ENCODE measurements around the gene LRRC4C. TPM values are rescaled to one million over a fixed set of nuclear protein-coding genes. Genes with fewer than 3 reads are reported as not detected.

LRRC4C gene
- total RNA-seq, 1 donor from 2014 or later, result not detected

GRCh38 chr11:40826601-40827000 is 632.9 kb downstream of the LRRC4C start:
- no peaks in the 10 kb centered on the region for H3K27me3 ChIP-seq
- no peak for DNase-seq (ENCODE audit: low spot score in 2 of 2)
- TF ChIP-seq CTCF (IDR thresholded peaks at IDR 0.05), result no peak
- intact Hi-C loops (cut with DNase I), result no loop called here
- H3K9me3 ChIP-seq, result no peaks in the 10 kb centered on the region
- H3K27ac ChIP-seq, result no peak overlapping the region
- H3K36me3 ChIP-seq, result no peaks in the 10 kb centered on the region
- no peaks in the 10 kb centered on the region for H3K4me1 ChIP-seq
- H3K4me3 ChIP-seq, result no peak overlapping the region

GRCh38 chr11:40825201-40825834 is 634.1 kb downstream of the LRRC4C start:
- H3K27me3 ChIP-seq, result no peaks in the 10 kb centered on the region
- H3K36me3 ChIP-seq, result no peaks in the 10 kb centered on the region
- no peak overlapping the region for H3K27ac ChIP-seq
- no peaks in the 10 kb centered on the region for H3K9me3 ChIP-seq
- no peak for TF ChIP-seq CTCF (IDR thresholded peaks at IDR 0.05)
- H3K4me3 ChIP-seq, result no peak overlapping the region
- no peaks in the 10 kb centered on the region for H3K4me1 ChIP-seq
- intact Hi-C loops (cut with DNase I), result no loop called here
- no peak for DNase-seq (ENCODE audit: low spot score in 2 of 2)

- Histone ChIP-seq H3K27me3 (no peaks in the 10 kb centered on the region), H3K4me3 (no peak overlapping the region), H3K9me3 (no peaks in the 10 kb centered on the region), H3K36me3 (no peaks in the 10 kb centered on the region), H3K27ac (no peak overlapping the region), H3K4me1 (no peaks in the 10 kb centered on the region)
- intact Hi-C loops (cut with DNase I), result no loop called here
- DNase-seq (ENCODE audit: low spot score in 2 of 2), result no peak
- no peak for TF ChIP-seq CTCF (IDR thresholded peaks at IDR 0.05)
Measured at GRCh38 chr11:40819230-40819629, 640.2 kb downstream of the LRRC4C start.

GRCh38 chr11:40816976-40817375 is 642.5 kb downstream of the LRRC4C start:
- Histone ChIP-seq H3K9me3 (no peaks in the 10 kb centered on the region), H3K27ac (no peak overlapping the region), H3K4me3 (no peak overlapping the region), H3K27me3 (no peaks in the 10 kb centered on the region), H3K4me1 (no peaks in the 10 kb centered on the region), H3K36me3 (no peaks in the 10 kb centered on the region)
- no peak for DNase-seq (ENCODE audit: low spot score in 2 of 2)
- intact Hi-C loops (cut with DNase I), result no loop called here
- TF ChIP-seq CTCF (IDR thresholded peaks at IDR 0.05), result no peak

GRCh38 chr11:40797981-40798380 is 661.5 kb downstream of the LRRC4C start:
- Histone ChIP-seq H3K27me3 (no peaks in the 10 kb centered on the region), H3K4me1 (no peaks in the 10 kb centered on the region), H3K9me3 (no peaks in the 10 kb centered on the region), H3K4me3 (no peak overlapping the region), H3K27ac (no peak overlapping the region), H3K36me3 (no peaks in the 10 kb centered on the region)
- intact Hi-C loops (cut with DNase I), result no loop called here
- DNase-seq (ENCODE audit: low spot score in 2 of 2), result no peak
- no peak for TF ChIP-seq CTCF (IDR thresholded peaks at IDR 0.05)

GRCh38 chr11:40787224-40787623 is 672.2 kb downstream of the LRRC4C start:
- DNase-seq (ENCODE audit: low spot score in 2 of 2), result no peak
- intact Hi-C loops (cut with DNase I), result no loop called here
- H3K4me3 ChIP-seq, result no peak overlapping the region
- H3K36me3 ChIP-seq, result no peaks in the 10 kb centered on the region
- no peak for TF ChIP-seq CTCF (IDR thresholded peaks at IDR 0.05)
- no peaks in the 10 kb centered on the region for H3K9me3 ChIP-seq
- no peaks in the 10 kb centered on the region for H3K4me1 ChIP-seq
- no peak overlapping the region for H3K27ac ChIP-seq
- H3K27me3 ChIP-seq, result no peaks in the 10 kb centered on the region

Data from ascending aorta (tissue), 2 donors.